DMS153 (cell line): ENCODE measurements around the gene DUSP12.
"Not testable (repeated sequence)": the region's sequence is repeated elsewhere in the genome, so short reads cannot be mapped to it uniquely, and the experiment has no call there.

Experiments used
- DNase-seq: peaks from one replicate; lab custom pipeline; 2025; lab: John Stamatoyannopoulos, UW

The DUSP12 gene

DNA sequence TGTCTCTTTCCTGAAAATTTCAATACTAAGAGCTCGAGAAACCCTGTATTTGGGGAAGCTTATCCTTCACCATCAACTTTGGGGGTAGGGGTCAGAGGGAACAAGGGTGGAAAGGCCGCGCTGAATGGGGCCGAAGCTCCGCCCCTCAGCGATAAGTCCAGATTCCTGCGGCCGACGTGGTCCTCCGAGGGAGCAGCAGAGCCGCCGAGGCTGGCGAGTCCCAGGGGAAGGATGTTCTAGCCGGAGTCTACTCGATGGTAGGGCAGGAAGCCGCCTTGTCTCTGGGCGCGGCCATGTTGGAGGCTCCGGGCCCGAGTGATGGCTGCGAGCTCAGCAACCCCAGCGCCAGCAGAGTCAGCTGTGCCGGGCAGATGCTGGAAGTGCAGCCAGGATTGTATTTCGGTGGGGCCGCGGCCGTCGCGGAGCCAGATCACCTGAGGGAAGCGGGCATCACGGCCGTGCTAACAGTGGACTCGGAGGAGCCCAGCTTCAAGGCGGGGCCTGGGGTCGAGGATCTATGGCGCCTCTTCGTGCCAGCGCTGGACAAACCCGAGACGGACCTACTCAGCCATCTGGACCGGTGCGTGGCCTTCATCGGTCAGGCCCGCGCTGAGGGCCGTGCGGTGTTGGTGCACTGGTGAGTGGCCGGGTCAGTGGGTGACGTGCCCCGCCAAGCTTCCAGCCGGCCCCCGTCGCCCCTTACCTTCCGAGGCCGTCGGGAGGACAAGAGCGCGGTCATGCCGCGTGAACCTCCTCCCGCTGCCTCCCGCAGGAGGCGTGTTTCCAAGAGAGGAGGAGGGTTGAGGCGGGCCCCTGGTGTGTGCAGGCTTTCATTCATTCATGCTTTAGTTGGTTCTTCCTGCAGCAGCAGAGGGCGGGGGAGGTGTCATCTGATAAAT, at the start of gene DUSP12:
TSS of gene DUSP12 (plus strand) at position 278 of the 899 bp plus-strand sequence. CDS start at position 294, 16 bp downstream.
- DNase-seq: peak; percentile 95

GRCh38 chr1:161702250-161702649, 47.3 kb upstream of the DUSP12 start:
- DNase-seq: peak; percentile 83

GRCh38 chr1:161705537-161705936, 44.0 kb upstream of the DUSP12 start:
- DNase-seq: no peak

- no peak for DNase-seq
These were observed 43.5 kb upstream of the DUSP12 start for GRCh38 chr1:161706113-161706481.

GRCh38 chr1:161706482-161707347, 42.9 kb upstream of the DUSP12 start, which contains the start of gene FCRLA:
Gene FCRLA, plus strand, starts transcription at chr1:161707229. Its CDS starts 36 bp downstream, at chr1:161707265.
- no peak for DNase-seq

DNA sequence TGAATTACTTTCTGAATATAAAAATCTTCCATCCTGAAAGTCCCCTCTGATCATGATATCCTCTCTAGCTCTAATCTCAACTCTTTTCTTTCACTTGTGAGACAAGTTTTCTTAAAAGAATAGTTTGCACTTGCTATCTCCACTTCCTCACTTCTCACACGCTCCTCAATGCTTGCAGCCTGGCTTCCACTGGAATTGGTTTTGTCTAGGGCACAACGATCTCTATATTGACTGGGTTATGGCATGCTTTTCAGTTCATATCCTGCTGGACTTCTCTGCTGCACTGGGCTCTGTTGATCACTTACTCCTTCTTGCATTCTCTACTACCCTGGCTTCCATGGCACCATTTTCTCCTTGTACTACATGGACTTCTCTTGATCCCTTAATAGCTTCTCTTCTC, 42.1 kb upstream of the DUSP12 start:
- DNase-seq: no peak

DNA sequence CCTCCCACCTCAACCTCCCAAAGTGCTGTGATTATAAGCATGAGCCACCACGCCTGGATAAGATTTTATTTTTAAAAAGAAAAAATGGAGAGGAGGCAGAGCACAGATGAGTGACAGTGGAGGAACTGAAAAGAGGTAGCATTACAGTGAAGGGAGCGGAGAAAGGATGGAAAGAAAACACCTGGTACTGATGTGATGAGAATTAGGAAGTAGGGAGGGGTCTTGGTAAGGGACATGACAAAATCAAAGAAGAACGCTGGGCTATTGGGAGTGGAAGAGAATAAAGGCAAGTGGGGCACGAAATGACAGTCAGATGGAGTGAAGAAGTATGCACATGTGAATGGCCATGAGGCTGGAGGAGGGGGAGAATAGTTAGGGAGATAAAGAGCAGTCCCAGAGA, 40.2 kb upstream of the DUSP12 start:
- no peak for DNase-seq

DNA sequence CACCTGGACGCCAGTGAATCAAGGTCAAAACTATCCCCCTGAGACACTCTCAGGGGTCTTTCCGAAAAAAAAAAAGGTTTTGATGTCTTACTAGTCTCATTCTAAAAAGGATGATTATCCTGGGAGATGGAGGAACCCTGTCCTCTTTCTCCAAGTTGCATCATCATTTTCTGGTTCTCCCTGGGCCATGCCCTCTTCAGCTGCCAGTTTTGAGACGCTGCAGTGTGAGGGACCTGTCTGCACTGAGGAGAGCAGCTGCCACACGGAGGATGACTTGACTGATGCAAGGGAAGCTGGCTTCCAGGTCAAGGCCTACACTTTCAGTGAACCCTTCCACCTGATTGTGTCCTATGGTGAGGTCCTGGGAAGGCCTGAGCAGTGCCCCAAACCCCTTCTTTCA, 39.0 kb upstream of the DUSP12 start:
- no peak for DNase-seq

- DNase-seq: no peak
These were observed 30.8 kb upstream of the DUSP12 start for GRCh38 chr1:161718559-161719324.

- DNase-seq: no peak
These were observed 30.3 kb upstream of the DUSP12 start for GRCh38 chr1:161719325-161719611.

- no peak for DNase-seq
These were observed 29.2 kb upstream of the DUSP12 start for GRCh38 chr1:161720422-161720821.

DNA sequence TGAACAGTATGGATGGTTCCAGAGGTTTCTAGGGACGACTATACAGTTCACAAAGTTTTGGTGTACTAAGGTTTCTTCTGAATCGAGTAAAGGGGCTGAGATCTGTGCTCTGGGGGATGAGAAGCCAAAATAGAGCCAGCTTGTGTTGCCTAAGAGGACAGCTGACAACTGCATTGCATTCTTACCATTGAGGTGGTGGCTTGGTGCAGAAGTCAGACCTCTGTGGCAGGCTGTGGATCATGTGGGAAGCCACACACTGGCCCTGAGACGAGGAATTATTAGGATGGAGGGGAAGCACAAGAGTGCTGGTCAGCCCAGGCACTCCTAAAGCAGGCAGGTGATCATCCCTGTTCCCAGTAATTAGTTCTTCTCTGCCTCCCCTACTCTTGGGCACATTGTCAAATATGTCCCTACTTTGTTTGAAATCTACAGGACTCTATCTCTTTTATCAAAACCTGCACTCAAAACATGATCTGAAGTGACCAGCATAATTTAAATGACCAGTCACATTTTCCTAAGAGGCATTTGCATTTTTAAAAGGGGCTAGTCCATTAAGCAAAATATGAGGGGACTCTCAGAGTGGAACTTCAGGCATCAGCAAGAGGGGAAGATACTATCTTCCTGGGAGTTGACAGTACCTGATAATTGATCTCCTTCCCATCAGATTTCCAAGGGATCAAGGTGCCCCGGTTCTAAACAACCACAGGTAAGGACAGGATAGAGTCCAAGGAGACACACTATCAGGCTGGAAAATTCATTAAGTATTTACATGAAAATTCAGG, 28.4 kb upstream of the DUSP12 start, which contains the start of gene FCRLB:
TSS of gene FCRLB (plus strand) at position 589 of the 782 bp plus-strand sequence. CDS start 1,129 bp downstream, outside the sequence.
- DNase-seq: no peak

- no peak for DNase-seq
These were observed 27.7 kb upstream of the DUSP12 start for GRCh38 chr1:161721738-161722343.

DNA sequence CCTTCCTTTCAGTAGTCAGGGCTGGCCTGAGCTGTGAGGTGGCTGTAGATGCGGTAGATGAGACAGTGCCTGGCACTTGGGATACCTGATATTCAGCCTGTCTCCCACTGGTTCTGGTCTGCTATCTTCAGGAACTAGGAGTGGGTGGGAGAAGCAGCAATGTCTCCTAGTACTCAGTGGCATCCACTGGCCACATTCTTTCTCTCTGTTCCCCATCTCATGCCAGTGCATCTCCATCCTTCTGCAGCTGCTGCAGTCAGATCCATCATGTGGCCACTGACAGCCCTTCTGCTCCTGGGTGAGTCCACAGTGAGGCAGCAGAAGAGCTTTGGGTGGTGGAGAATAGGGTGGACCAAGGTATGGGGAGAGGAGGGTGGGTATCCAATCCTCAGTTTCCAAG, 27.2 kb upstream of the DUSP12 start:
- no peak for DNase-seq

- DNase-seq: no peak
These were observed 26.0 kb upstream of the DUSP12 start for GRCh38 chr1:161723459-161724141.

DNA sequence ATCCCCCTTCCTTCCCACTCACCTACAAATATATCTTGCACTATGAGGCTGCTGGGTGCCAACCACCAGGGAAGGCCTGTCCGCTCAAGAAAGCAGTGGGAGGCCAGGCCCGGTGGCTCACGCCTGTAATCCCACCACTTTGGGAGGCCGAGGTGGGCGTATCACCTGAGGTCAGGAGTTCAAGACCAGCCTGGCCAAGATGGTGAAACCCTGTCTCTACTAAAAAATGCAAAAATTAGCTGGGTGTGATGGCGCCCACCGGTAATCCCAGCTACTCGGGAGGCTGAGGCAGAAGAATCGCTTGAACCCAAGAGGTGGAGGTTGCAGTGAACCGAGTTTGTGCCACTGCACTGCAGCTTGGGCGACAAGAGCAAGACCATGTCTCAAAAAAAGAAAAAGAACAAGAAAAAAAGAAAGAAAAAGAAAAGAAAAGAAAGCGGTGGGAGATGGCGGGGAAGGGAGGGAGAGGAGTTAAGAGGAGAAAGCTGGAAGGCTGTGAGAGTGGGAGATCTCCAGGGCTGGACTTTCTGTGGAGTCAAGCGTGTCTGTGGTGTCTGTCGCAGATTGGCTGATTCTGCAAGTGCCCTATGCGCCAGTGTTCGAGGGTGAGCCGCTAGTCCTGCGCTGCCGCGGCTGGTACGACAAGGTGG, 24.2 kb upstream of the DUSP12 start:
- not testable (repeated sequence) for DNase-seq

DNA sequence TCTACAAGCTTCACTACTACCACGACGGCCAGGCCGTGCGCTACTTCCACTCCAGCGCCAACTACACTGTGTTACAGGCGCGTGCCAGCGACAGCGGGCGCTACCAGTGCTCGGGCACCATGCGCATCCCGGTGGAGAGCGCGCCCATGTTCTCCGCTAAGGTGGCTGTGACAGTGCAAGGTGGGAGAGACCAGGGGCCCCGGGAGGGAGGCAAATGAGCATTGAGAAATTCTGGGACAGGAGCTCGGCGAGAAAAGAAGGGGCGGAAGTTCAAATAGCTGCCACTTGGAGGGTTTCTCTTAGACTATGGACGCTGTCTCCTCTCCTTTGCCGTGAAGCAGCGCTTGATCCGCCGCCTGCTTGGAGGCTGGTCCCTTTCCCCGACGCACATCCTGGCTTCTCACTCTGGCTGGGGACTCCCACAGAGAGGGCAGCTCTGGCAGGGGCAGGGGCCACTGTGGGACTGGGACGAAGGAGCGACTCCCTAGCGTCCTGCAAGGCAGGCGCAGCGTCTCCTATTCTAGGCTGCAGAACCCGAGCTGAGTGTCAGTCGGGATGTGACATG, 23.6 kb upstream of the DUSP12 start:
- DNase-seq: no peak

DNA sequence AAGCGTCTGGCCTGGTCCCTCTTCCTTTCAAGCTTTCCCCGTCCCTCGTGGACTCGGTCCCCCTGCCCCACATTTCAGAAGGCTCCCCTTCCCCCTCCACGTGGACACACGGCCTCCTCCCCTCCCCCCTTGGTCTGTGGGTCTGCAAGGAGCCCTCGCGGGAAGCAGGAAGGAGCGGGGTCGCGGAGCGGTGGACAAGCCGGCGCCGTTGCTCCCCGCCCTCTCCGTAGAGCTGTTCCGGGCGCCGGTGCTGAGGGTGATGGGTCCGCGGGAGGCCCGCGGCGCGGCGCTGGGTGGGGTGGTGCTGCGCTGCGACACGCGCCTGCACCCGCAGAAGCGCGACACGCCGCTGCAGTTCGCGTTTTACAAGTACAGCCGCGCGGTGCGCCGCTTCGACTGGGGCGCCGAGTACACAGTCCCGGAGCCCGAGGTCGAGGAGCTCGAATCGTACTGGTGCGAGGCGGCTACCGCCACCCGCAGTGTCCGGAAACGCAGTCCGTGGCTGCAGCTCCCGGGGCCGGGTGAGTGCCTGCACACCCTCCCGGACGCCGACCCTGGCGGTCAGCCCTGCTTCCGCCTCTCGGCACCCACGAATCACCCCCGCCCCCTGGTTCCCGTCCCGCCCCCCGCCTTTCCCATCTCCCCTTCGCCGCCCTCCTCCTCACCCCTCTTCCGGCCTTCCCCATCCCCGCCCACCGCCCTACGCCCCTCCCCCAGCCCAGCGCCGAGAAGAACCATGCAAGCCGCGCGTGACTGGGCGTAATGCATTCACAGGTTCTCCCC, 22.9 kb upstream of the DUSP12 start:
- peak; percentile 41 for DNase-seq
